Activated CD8-positive, alpha-beta memory T cell treated with anti-CD3 and anti-CD28 coated beads for 36 hours (primary cell): Measurements from ENCODE around the gene DNAJC17. TPM values are rescaled to one million over a fixed set of nuclear protein-coding genes. Genes with fewer than 3 reads are reported as not detected.

Source experiments
- CTCF ChIA-PET: fragments of 350-600 bp; sonication (Branson Sonifier 250); formaldehyde crosslinking; loops from one replicate; lab custom pipeline; 2021; ENCODE audit warnings: antibody characterized with exemption; lab: Charles Lee
- POLR2A ChIA-PET: fragments of 350-600 bp; sonication (Branson Sonifier 250); formaldehyde crosslinking; loops from one replicate; lab custom pipeline; 2021; ENCODE audit warnings: antibody characterized with exemption; lab: Charles Lee
- total RNA-seq, 2 experiments: library from RNA; stranded (reverse); gene quantifications; one replicate each; pipeline ENCODE4 v1.2.3, GENCODE V29; 2021

The DNAJC17 gene
- total RNA-seq, 2 experiments from 2014 or later = 44.9 to 48.1 TPM

DNA sequence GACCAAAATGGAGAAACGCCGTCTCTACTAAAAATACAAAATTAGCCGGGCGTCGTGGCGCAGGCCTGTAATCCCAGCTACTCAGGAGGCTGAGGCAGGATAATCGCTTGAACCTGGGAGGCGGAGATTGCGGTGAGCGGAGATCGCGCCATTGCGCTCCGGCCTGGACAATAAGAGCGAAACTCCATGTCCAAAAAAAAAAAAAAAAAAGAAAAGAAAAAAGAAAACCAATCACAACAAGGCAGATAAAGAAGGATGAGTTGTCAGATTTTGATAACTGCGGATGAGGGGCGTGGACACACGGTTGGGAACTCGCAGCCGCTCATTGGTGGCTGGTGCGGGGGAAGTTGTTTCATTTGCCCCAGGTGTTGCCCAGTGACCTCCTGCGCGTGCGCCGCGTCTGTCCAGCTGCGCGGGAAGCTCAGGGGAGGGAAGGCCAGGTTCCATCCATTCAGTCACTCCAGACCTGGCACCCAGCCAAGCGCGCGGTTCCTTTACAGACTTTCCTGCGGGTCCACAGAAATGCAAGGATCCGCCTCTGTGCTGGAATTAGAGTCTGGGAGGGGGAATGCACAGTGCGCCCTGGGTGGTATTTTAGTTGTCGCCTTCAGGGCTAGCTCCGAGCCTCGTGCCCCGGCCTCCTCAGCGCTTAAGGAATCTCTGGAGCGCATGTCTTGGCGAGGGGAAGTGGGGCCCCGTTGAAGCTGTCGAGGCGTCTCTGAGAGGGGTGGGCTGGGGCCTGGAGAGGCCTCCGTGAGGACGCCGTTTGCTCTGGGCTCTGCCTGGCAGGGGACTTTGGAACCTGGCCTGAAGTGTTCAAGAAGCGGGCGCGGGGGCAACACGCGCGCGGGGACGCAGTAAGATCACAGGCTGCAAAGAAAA is 44.1 kb downstream of the DNAJC17 start:
- ChIA-PET CTCF (interaction anchor here (0.9 to 3.5 kb wide), 3 partner anchors 19 to 194 kb away, joined by 3 to 10 read pairs (median 4); partner anchors contain the start of gene RPUSD2), POLR2A (interaction anchor here (0.7 to 3.5 kb wide), 5 partner anchors 19 to 68 kb away, joined by 3 to 20 read pairs (median 4); partner anchors contain the start of genes DNAJC17, RAD51 and ZFYVE19)

- ChIA-PET CTCF (interaction anchor here (1.1 kb wide), 1 partner anchor 23 kb away, joined by 3 read pairs; no protein-coding TSS in a partner anchor), POLR2A (no interaction called here)
Measured at GRCh38 chr15:40759961-40760360, 47.3 kb downstream of the DNAJC17 start.

- ChIA-PET POLR2A (interaction anchor here (0.6 to 1.0 kb wide), 2 partner anchors 13 to 69 kb away, joined by 3 to 4 read pairs; no protein-coding TSS in a partner anchor), CTCF (no interaction called here)
Measured at GRCh38 chr15:40756938-40757337, 50.3 kb downstream of the DNAJC17 start.

GRCh38 chr15:40755812-40756208 is 51.5 kb downstream of the DNAJC17 start:
- CTCF ChIA-PET = no interaction called here
- POLR2A ChIA-PET = interaction anchor here (1.0 kb wide), 1 partner anchor 11 kb away, joined by 4 read pairs; no protein-coding TSS in a partner anchor

DNA sequence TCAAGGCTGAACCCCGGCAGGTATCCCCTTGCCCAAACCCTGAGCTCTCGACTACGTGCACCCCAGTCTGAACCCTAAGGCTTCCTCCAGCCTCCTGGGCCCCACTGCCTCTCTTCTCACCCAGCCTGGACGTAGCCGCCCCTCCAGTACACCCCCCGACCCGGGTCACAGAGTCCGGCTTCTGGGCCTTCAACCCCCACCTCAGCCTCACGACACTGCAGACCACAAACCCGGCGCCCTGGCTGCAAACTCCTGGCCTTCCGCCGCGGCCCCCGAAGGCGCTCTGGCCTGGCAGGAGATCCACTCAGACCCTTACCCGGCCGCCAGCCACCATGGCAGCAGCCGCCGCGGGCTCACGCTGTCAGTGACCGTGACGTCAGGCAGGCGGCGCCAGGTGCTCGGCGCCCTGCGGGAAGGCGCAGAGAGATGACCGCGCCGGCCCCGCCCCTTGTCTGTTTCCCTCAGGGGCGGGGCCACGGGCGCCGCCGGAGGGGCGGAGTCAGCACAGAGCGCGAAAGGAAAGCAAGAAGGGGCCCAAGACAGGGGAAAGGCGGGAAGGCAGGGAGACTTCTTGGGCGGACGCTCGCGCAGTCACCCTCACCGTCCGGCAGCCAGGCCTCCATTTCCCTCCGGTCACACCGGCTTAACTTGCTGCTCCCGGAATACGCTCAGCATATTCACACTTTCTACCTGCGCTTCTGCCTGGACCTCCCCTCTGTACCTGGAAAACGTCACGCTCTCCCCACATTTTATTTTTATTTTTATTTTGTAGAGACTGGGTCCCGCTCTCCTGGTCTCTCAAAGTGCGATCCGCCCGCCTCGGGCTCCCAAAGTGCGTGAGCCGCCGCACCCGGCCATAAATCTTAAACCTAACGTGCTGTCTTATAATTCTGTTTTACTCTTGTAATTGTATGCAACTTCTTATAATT is 52.1 kb downstream of the DNAJC17 start, which contains the start of gene RMDN3:
RMDN3 (minus strand) TSS at position 372 of the 929 bp plus-strand sequence. CDS start 471 bp downstream, outside the sequence.
- CTCF ChIA-PET = interaction anchor here (0.7 kb wide), 1 partner anchor 27 kb away, joined by 3 read pairs; no protein-coding TSS in a partner anchor

GRCh38 chr15:40754574-40754882 is 52.7 kb downstream of the DNAJC17 start:
- ChIA-PET POLR2A (interaction anchor here (0.7 kb wide), 1 partner anchor 61 kb away, joined by 4 read pairs; no protein-coding TSS in a partner anchor), CTCF (interaction anchor here (0.7 kb wide), 1 partner anchor 28 kb away, joined by 3 read pairs; no protein-coding TSS in a partner anchor)

More for the DNA sequence above, 52.1 kb downstream of the DNAJC17 start, which contains the start of gene RMDN3:
- POLR2A ChIA-PET = no interaction called here

- POLR2A ChIA-PET = no interaction called here
- CTCF ChIA-PET = interaction anchor here (1.0 kb wide), 1 partner anchor 31 kb away, joined by 4 read pairs; no protein-coding TSS in a partner anchor
Measured at GRCh38 chr15:40751745-40752144, 55.5 kb downstream of the DNAJC17 start.

- POLR2A ChIA-PET = interaction anchor here (0.6 to 1.0 kb wide), 2 partner anchors 14 to 26 kb away, joined by 3 read pairs; no protein-coding TSS in a partner anchor
- CTCF ChIA-PET = no interaction called here
Measured at GRCh38 chr15:40750885-40751284, 56.4 kb downstream of the DNAJC17 start.

DNA sequence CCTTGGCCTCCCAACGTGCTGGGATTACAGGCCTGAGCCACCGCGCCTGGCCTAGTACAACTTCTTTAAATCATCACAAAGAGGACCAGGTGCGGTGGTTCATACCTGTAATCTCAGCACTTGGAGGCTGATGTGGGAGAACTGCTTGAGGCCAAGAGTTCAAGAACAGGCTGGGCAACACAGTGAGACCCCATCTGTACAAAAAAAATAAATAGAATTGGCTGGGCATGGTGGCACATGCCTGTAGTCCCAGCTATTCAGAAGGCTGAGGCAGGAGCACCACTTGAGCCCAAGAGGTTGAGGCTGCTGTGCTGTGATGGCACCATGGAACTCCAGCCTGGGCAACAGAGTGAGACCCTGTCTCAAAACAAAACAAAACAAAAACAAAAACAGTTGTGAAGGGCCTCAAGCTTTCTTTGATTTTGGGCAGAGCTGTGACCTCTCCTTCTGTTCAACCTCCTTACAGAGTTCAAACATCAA is 58.1 kb downstream of the DNAJC17 start:
- ChIA-PET CTCF (no interaction called here), POLR2A (no interaction called here)

DNA sequence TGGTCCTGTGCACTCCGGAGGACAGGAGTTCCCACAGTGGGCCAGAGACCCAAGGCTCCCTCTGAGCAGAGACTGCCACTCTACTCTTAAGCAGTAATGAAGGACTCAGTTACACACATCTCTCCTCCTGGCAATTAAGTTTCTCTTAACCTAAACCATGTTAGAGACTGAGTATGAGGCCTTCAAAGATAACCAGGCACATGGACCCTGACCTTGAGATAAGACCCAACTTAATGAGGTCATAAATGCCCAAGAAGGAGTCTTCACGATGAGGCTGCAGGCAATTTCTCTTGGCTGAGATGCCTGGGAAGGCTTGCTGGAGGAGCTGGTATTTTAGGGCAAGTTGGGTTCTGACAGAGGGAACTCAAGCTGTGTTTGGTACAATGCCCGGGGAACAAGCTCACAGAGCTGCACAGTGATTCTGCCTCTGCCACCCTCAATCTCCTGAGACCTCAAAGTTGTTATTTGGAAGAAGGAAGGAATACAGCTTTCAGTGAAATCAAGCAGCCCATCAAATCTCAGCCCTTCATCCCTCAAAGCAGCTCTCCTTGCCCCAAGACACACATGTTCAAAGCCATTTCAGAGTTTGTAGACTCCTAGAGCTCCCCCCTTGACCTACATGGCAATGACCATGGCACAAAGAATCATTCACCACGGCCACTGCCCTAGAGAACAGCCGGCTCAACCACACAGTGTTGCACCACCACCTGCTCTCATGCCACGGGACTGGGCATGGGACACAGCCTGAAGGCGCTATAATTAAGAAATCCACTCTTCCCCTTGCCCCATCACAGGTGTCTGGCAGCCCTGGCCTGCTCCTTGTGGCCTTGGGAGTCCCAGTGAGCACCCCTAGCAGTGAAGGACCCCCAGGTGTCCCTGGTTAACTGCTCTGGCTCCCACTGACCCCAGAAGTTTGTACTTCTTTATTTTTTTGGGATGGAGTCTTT is 59.3 kb downstream of the DNAJC17 start:
- POLR2A ChIA-PET = interaction anchor here (0.6 kb wide), 1 partner anchor 146 kb away, joined by 4 read pairs; no protein-coding TSS in a partner anchor
- CTCF ChIA-PET = interaction anchor here (0.7 to 1.6 kb wide), 2 partner anchors 20 to 69 kb away, joined by 3 to 4 read pairs; no protein-coding TSS in a partner anchor

- CTCF ChIA-PET = interaction anchor here (0.7 to 1.6 kb wide), 5 partner anchors 18 to 157 kb away, joined by 3 to 5 read pairs (median 4); partner anchors contain the start of gene SPINT1
- POLR2A ChIA-PET = interaction anchor here (0.6 to 1.0 kb wide), 2 partner anchors 52 to 147 kb away, joined by 4 to 5 read pairs; partner anchors contain the start of gene RAD51
Measured at GRCh38 chr15:40746916-40747418, 60.3 kb downstream of the DNAJC17 start.

DNA sequence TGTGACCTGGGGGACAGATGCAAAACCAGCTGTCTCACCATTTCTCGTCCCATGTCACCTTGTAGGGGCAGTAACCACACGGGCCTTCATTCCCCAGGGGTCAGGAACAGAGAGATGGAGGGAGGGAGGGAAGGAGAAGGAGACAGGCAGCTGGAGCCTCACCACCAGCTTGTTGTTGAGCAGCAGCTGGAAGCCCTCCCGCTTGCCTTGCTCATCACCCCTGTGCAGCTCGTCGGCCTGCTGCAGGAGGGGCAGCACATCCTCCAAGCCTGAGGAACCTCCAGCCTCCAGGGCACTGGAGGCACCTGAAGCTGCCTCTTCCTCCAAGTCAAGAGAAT is 62.5 kb downstream of the DNAJC17 start:
- ChIA-PET CTCF (interaction anchor here (1.0 to 2.3 kb wide), 5 partner anchors 8 to 62 kb away, joined by 3 to 12 read pairs (median 4); partner anchors contain the start of genes RAD51 and ZFYVE19), POLR2A (interaction anchor here (0.5 to 1.9 kb wide), 5 partner anchors 11 to 50 kb away, joined by 4 to 15 read pairs (median 4); partner anchors contain the start of genes GCHFR and RAD51)

GRCh38 chr15:40743921-40744814 is 63.1 kb downstream of the DNAJC17 start:
- ChIA-PET CTCF (interaction anchor here (0.6 to 2.3 kb wide), 9 partner anchors 8 to 154 kb away, joined by 3 to 12 read pairs (median 4); partner anchors contain the start of genes GCHFR, RAD51 and ZFYVE19), POLR2A (interaction anchor here (0.5 to 1.9 kb wide), 9 partner anchors 12 to 100 kb away, joined by 3 to 15 read pairs (median 4); partner anchors contain the start of genes C15orf62, GCHFR, RAD51 and SPINT1)

DNA sequence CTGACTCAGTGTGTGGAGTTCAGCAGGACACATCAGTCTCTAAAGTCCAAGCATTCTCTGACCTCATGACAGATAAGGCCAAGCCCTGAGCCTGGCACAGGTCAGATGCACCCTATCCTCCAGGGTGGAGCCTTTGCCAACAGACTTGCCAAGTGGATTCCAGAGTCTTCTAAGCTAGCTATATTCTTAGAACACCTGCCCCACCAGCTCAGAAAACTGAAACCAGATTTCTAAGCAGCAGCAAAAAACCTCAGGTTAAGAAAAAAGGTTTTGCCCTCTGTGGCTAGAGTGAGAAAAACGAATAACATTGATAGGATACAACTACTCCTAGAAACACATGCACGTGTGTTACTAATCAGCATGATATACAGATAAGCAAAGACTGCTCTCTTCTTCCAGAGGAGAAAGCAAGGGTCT is 63.8 kb downstream of the DNAJC17 start:
- POLR2A ChIA-PET = interaction anchor here (0.5 to 1.9 kb wide), 8 partner anchors 13 to 191 kb away, joined by 3 to 15 read pairs (median 4); partner anchors contain the start of genes C15orf62, RAD51, RPUSD2 and SPINT1
- CTCF ChIA-PET = interaction anchor here (0.6 to 2.3 kb wide), 7 partner anchors 9 to 154 kb away, joined by 3 to 12 read pairs (median 4); partner anchors contain the start of genes RAD51 and ZFYVE19

DNA sequence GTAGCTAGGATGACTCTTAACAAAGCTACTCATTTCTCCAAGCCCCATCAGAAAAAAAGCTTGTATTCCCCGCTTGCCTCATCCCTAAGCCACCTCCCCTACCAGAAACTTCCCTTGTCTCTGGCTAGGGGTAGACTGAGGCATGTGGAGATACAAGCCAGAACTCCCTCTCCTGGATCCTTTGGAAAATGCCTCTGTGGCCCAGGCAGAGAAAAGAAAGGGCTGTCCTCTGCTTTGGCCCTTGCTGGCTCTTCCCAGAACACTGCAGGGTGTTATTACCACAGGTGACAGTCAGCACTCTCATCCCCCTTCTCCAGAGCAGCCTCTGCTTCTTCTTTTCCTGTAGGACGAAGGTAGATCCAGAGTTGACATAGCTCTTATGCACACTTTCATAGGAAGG is 67.4 kb downstream of the DNAJC17 start:
- POLR2A ChIA-PET = no interaction called here
- CTCF ChIA-PET = interaction anchor here (1.2 kb wide), 2 partner anchors 10 to 35 kb away, joined by 3 read pairs; no protein-coding TSS in a partner anchor
